ENCODE measurements around the gene SRSF3.

Gene SRSF3

GRCh38 chr6:36624461-36625157 lies 30.4 kb downstream of the SRSF3 start:
- DNase-seq, result no peak

GRCh38 chr6:36625158-36625919 lies 31.2 kb downstream of the SRSF3 start:
- no peak for DNase-seq

GRCh38 chr6:36626636-36627035 lies 32.5 kb downstream of the SRSF3 start:
- DNase-seq, result no peak

- DNase-seq, result no peak
Observed at GRCh38 chr6:36627141-36627540, 33.0 kb downstream of the SRSF3 start.

GRCh38 chr6:36627801-36628246 lies 33.7 kb downstream of the SRSF3 start:
- no peak for DNase-seq

- DNase-seq, result no peak
Observed at GRCh38 chr6:36629784-36630183, 35.6 kb downstream of the SRSF3 start.

GRCh38 chr6:36631326-36632011 lies 37.3 kb downstream of the SRSF3 start:
- DNase-seq, result no peak

GRCh38 chr6:36633370-36633769 lies 39.2 kb downstream of the SRSF3 start:
- no peak for DNase-seq

- DNase-seq, result no peak
Observed at GRCh38 chr6:36633915-36634314, 39.8 kb downstream of the SRSF3 start.

GRCh38 chr6:36634317-36635108 lies 40.4 kb downstream of the SRSF3 start:
- DNase-seq, result no peak

GRCh38 chr6:36636283-36636682 lies 42.1 kb downstream of the SRSF3 start:
- no peak for DNase-seq

GRCh38 chr6:36636687-36637418 lies 42.7 kb downstream of the SRSF3 start:
- DNase-seq, result no peak

- no peak for DNase-seq
Observed at GRCh38 chr6:36638579-36638978, 44.4 kb downstream of the SRSF3 start.

GRCh38 chr6:36639171-36639808 lies 45.1 kb downstream of the SRSF3 start:
- DNase-seq, result no peak

- DNase-seq, result no peak
Observed at GRCh38 chr6:36641543-36641942, 47.4 kb downstream of the SRSF3 start.

- peak; percentile 29 for DNase-seq
Observed at GRCh38 chr6:36642913-36643817, 49.0 kb downstream of the SRSF3 start.

GRCh38 chr6:36643977-36644376 lies 49.8 kb downstream of the SRSF3 start:
- DNase-seq, result no peak

- DNase-seq, result no peak
Observed at GRCh38 chr6:36649086-36649485, 54.9 kb downstream of the SRSF3 start.

- no peak for DNase-seq
Observed at GRCh38 chr6:36649701-36650484, 55.7 kb downstream of the SRSF3 start.

Data from GOT3 (cell line).